Progenitor cell of endocrine pancreas (in vitro differentiated cells): ENCODE measurements around the gene ATP7A. TPM values are rescaled to one million over a fixed set of nuclear protein-coding genes. Genes with fewer than 3 reads are reported as not detected.

ENCODE experiments used
- DNase-seq: peaks from one replicate; pipeline ENCODE4 v3.0.0; 2021; ENCODE audit warnings: low spot score; ENCODE audit not compliant: unreplicated experiment
- H3K27ac Mint-ChIP-seq: 2 replicates; pipeline ENCODE4 v1.8.0; 2021; ENCODE audit warnings: mild to moderate bottlenecking, moderate library complexity, mixed read lengths
- H3K27me3 Mint-ChIP-seq: 2 replicates; pipeline ENCODE4 v1.8.0; 2021; ENCODE audit warnings: mixed read lengths
- H3K36me3 Mint-ChIP-seq: 2 replicates; pipeline ENCODE4 v1.8.0; 2022; ENCODE audit warnings: mixed read lengths; ENCODE audit not compliant: insufficient read depth
- H3K4me1 Mint-ChIP-seq: 2 replicates; pipeline ENCODE4 v1.8.0; 2021; ENCODE audit warnings: low read depth, mixed read lengths
- H3K4me3 Mint-ChIP-seq: 2 replicates; pipeline ENCODE4 v1.8.0; 2021; ENCODE audit warnings: low read depth, mild to moderate bottlenecking, moderate library complexity, mixed read lengths
- H3K9me3 Mint-ChIP-seq: 2 replicates; pipeline ENCODE4 v1.8.0; 2021; ENCODE audit warnings: low read depth, mixed read lengths
- total RNA-seq: library from RNA; stranded (reverse); gene quantifications from 2 replicates; pipeline ENCODE4 v1.2.1, GENCODE V29; 2021
- TF ChIP-seq, protein P1 (sequence below): fragments of 200-600 bp; sonication (generic); IDR thresholded peaks from one replicate; pipeline ENCODE4 v1.5.0; 2021; ENCODE audit warnings: antibody characterized with exemption, mild to moderate bottlenecking; ENCODE audit not compliant: unreplicated experiment

ATP7A gene
- total RNA-seq, 1 donor from 2014 or later = 12.1 TPM

DNA sequence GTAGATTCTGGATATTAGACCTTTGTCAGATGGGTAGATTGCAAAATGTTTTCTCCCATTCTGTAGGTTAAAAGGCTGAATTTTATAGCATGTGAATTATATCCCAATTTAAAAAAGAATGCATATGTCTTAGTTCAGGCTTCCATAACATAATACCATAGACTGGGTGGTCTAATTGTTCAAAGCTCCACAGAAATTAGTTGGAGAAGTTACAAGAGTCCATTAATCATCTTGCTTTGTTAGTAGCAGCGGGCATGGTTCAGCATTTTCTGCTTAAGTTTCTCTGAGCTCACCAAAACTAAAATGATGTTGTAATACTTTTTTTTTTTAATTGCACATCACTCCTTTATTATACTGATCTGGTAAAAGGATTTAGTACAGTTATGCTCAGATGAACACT lies 57.1 kb downstream of the ATP7A start:
- Mint-ChIP-seq H3K27ac (no peak overlapping the region), H3K9me3 (peaks cover 21% of the 10 kb centered on the region), H3K27me3 (no peaks in the 10 kb centered on the region), H3K4me1 (no peaks in the 10 kb centered on the region), H3K4me3 (no peak overlapping the region), H3K36me3 (peaks cover 7% of the 10 kb centered on the region)
- TF ChIP-seq, protein P1, sequence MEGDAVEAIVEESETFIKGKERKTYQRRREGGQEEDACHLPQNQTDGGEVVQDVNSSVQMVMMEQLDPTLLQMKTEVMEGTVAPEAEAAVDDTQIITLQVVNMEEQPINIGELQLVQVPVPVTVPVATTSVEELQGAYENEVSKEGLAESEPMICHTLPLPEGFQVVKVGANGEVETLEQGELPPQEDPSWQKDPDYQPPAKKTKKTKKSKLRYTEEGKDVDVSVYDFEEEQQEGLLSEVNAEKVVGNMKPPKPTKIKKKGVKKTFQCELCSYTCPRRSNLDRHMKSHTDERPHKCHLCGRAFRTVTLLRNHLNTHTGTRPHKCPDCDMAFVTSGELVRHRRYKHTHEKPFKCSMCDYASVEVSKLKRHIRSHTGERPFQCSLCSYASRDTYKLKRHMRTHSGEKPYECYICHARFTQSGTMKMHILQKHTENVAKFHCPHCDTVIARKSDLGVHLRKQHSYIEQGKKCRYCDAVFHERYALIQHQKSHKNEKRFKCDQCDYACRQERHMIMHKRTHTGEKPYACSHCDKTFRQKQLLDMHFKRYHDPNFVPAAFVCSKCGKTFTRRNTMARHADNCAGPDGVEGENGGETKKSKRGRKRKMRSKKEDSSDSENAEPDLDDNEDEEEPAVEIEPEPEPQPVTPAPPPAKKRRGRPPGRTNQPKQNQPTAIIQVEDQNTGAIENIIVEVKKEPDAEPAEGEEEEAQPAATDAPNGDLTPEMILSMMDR = no peak
- no peak for DNase-seq

DNA sequence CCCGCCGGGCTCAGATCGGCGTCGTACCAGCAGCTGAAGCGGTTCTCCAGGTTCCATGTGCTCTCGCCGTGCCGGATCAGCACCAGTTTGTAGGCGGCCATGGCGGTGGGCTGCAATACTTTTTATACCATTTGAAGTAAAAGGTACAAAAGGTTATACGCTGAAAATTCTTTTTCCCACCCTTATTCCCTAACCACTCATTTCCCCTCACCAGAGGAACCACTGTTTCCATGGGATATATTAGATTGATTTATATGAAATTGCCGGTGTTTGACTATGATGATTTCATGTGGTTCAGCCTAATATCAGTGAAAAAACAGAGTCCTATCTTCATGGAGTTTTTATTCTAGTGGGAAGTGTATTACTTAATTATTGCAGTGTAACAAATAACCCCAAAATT lies 59.0 kb downstream of the ATP7A start, which contains the start of gene PGAM4:
Gene PGAM4 (minus strand): TSS at position 101 of the 400 bp plus-strand sequence. CDS start 0 bp downstream, at position 101.
- peaks cover 15% of the 10 kb centered on the region for H3K9me3 Mint-ChIP-seq
- peaks cover 6% of the 10 kb centered on the region for H3K36me3 Mint-ChIP-seq
- H3K27ac Mint-ChIP-seq = no peak within 1 kb of the TSS
- TF ChIP-seq, protein P1 = no peak
- no peaks in the 10 kb centered on the region for H3K4me1 Mint-ChIP-seq
- DNase-seq = no peak
- H3K4me3 Mint-ChIP-seq = no peak within 1 kb of the TSS
- no peaks in the 10 kb centered on the region for H3K27me3 Mint-ChIP-seq

DNA sequence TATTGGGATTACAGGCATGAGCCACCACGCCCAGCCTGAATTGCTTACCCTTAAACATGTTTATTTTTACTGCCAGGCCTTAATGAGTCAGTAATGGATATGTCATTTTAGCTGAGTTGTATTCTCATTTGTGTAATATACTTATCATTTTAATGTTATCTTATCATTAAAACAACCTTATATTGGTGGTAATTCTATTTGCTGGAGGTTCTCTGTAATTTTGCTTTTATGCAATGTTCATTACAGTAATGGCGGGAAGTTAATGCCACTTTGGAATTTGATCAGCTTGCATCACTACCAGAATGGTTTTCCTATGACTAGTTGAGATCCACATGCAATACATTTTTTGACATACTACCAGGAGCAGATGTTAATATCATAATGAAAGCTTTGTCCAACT lies 65.3 kb downstream of the ATP7A start:
- no peak for DNase-seq
- no peak overlapping the region for H3K27ac Mint-ChIP-seq
- H3K4me1 Mint-ChIP-seq = peaks cover 4% of the 10 kb centered on the region
- H3K4me3 Mint-ChIP-seq = no peak overlapping the region
- no peaks in the 10 kb centered on the region for H3K36me3 Mint-ChIP-seq
- H3K9me3 Mint-ChIP-seq = peaks cover 4% of the 10 kb centered on the region
- TF ChIP-seq, protein P1 = no peak
- no peaks in the 10 kb centered on the region for H3K27me3 Mint-ChIP-seq

DNA sequence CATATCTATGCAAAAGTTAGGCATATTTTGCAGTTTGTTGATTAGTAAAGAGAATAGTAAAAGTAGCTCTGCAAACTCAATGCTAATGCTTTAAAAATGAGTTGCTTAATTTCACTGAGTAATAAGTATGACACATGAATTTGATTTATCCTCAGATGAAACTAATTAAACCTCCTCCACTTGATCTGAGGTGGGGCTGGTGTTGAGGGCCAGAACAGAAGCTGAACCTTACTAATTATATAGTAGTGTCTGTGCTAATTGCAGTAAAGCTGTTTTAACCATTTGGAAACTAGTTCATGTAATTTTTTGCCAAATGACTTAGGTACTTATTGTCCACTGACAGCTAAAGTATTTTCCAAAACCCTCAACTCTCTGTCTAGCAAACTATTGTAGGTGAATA lies 66.6 kb downstream of the ATP7A start:
- H3K27ac Mint-ChIP-seq = no peak overlapping the region
- H3K9me3 Mint-ChIP-seq = peaks cover 4% of the 10 kb centered on the region
- TF ChIP-seq, protein P1 = no peak
- H3K4me3 Mint-ChIP-seq = no peak overlapping the region
- H3K27me3 Mint-ChIP-seq = no peaks in the 10 kb centered on the region
- H3K4me1 Mint-ChIP-seq = peaks cover 4% of the 10 kb centered on the region
- DNase-seq = no peak
- no peaks in the 10 kb centered on the region for H3K36me3 Mint-ChIP-seq

DNA sequence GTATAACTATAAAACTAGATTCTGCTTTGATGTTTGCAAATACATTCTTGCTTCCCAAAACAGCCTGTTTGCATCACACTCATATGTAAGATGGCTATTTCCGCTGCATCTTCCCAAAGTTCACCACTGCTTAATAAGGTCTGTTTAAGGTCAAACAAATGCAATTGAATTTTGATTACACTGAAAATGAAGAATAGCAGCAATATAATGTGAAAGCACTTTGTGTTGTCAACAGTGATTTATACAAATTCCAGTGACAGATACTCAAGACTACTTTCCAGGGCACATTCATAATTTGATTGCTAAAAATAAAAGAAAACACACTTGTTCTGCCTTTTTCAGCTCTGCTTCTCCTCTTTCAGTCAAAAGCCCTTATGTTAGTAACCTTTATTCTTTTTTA lies 67.0 kb downstream of the ATP7A start:
- Mint-ChIP-seq H3K27ac (no peak overlapping the region), H3K4me1 (peaks cover 4% of the 10 kb centered on the region), H3K9me3 (peaks cover 4% of the 10 kb centered on the region), H3K27me3 (no peaks in the 10 kb centered on the region), H3K36me3 (no peaks in the 10 kb centered on the region), H3K4me3 (no peak overlapping the region)
- TF ChIP-seq, protein P1 = no peak
- no peak for DNase-seq
